Fibroblast of pulmonary artery (primary cell): ENCODE results near the gene PLEKHA1.

Source experiments
- DNase-seq: peaks from one replicate; pipeline ENCODE4 v3.0.0-alpha.2; 2010; ENCODE audit warnings: low read depth
- H3K4me3 ChIP-seq: replicated peaks from 2 replicates; pipeline ENCODE4 v1.5.1; 2011; ENCODE audit warnings: low read depth, mild to moderate bottlenecking, control low read depth, low read length, moderate library complexity
- TF ChIP-seq, protein P1 (sequence below): IDR thresholded peaks from 2 replicates; pipeline ENCODE4 v1.5.1; 2011; ENCODE audit warnings: mild to moderate bottlenecking, control low read depth, low read length, inconsistent platforms; ENCODE audit errors: missing control alignments

PLEKHA1 gene

DNA sequence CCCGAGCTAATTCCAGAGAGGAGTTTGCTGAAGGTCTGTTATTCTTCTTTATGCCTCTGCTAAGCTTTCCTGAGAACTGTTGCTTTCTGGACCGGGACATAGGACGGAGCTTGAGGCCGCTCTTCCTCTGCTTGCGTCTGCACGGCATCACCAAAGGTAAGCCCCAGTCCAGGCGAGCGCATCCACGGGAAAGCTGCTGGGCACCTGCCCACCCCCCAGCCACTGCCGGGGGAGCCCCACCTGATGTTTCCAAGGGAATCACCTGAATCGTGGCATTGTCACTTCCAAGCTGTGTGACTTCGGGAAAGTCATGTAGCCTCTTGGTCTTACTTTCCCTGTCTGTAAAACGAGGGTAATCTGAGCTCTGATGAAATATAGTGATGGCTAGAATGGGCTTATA, 45.1 kb upstream of the PLEKHA1 start:
- H3K4me3 ChIP-seq, result no peak overlapping the region
- TF ChIP-seq, protein P1, sequence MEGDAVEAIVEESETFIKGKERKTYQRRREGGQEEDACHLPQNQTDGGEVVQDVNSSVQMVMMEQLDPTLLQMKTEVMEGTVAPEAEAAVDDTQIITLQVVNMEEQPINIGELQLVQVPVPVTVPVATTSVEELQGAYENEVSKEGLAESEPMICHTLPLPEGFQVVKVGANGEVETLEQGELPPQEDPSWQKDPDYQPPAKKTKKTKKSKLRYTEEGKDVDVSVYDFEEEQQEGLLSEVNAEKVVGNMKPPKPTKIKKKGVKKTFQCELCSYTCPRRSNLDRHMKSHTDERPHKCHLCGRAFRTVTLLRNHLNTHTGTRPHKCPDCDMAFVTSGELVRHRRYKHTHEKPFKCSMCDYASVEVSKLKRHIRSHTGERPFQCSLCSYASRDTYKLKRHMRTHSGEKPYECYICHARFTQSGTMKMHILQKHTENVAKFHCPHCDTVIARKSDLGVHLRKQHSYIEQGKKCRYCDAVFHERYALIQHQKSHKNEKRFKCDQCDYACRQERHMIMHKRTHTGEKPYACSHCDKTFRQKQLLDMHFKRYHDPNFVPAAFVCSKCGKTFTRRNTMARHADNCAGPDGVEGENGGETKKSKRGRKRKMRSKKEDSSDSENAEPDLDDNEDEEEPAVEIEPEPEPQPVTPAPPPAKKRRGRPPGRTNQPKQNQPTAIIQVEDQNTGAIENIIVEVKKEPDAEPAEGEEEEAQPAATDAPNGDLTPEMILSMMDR, result no peak
- DNase-seq, result no peak

DNA sequence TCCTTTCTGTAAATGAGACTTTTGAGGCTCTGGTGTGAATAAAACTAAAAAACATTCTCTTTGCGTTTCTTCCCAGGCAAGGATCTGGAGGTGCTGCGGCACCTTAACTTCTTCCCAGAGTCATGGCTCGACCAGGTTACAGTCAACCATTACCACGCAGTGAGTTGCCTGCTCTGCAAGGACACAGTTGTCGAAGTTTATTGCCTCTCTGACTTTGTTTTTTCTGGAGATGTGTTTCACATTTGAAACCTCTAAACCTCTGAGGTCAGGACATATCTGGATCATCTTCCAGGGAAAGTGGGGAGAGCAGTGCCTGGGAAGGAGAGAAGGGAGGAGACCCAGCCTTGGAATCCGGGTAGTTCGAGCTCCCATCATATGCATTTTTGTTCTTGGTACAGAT, 43.4 kb upstream of the PLEKHA1 start:
- TF ChIP-seq, protein P1, result no peak
- H3K4me3 ChIP-seq, result no peak overlapping the region
- DNase-seq, result no peak

DNA sequence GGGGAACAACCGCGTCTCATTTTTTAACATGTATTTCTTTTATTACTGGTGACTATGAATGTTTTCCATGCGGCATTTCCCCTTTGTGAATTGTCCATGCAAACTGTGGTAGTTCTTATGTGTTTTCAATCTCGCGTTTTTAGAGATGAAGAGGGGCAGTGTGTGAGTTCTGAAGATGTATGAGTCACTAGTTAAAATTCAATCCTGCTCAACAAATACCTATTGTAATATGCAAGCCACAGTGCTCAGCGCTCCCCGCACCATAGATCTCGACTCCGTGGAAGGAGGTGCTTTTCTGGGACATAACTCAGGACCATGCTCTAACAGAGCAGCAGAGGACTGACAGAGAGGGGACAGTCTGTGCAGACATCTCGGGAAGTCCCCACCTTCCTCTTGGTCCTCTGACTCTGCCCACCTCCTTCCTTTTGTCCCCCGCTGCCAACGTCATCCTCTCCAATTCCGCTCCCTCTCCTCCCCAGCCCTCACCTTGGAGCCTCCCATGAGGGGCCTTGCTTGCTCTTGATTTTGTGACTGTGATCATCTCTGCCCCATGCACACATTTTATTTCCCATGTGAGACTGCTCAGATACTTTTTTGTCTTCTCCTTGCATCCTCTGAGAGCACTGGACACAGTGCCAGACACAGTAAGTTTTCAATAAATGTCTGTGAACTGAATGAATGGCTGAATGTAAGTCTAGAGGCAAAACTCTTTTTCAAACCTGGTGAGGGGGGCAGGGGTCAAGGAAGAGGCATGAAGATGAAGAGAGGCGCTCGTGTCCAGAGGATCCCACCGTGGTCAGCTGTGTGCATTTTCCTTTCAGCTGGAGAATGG, 42.7 kb upstream of the PLEKHA1 start:
- H3K4me3 ChIP-seq, result no peak overlapping the region
- TF ChIP-seq, protein P1, result no peak
- no peak for DNase-seq

DNA sequence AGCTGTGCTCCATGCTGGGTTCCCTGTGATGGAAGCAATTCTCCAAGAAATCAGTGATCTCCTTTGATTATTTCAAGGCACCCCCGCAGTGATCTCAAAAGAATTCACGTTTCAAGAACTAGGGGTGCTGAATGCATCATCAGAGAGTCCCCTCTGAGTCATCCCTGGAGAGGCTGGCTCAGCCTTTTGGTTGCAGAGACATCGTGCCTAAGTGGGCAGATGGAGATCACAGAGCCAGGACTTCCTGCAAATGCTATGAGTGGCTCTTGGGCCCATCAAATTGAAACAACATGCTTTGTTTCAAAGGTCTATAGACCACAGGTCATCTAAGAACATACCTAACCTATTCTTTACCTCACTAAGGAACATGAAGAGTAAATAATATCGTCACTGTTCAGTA, 41.5 kb upstream of the PLEKHA1 start:
- TF ChIP-seq, protein P1, result no peak
- DNase-seq, result no peak
- no peak overlapping the region for H3K4me3 ChIP-seq

DNA sequence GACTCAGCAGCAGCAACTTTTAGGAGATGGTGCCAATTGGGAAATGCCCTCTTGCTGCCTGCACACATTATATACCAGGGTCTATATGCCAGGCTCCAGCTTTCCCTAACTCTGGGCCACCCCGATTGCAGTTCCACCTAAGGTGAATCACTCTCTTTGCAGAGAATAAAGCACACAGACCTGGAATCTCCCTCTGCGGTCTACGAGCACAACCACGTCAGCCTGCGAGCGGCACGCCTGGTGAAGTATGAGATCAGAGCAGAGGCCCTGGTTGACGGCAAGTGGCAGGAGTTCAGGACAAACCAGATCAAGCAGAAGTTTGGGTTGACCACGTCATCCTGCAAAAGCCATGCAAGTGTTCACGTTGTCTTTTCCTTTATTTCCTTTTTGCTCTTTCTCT, 38.2 kb upstream of the PLEKHA1 start:
- TF ChIP-seq, protein P1, result no peak
- no peak overlapping the region for H3K4me3 ChIP-seq
- DNase-seq, result no peak

DNA sequence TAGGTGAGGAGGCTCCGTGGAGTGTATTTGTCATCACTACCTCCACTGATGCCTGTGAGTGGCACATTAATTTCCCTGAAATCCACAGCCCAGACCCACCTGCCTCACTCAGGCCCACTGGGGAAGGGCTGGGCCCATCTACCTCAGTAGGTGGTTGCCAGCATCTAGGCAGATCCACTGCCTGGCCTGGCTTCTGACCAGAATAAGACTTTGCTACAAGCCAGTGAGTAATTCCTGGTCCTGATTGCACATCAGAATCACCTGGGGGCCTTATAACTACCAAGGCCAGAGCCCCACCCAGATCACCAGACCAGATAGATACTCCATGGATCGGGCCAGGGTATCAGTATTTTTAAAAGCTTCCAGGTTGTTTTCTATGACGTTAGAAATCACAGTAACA, 37.5 kb upstream of the PLEKHA1 start:
- TF ChIP-seq, protein P1, result no peak
- H3K4me3 ChIP-seq, result no peak overlapping the region
- DNase-seq, result no peak
